GM18867 (cell line): ENCODE data around the gene ESPL1.

Experiments
- ATAC-seq: cut with Tn5 transposase; IDR thresholded peaks from one replicate; pipeline ENCODE4 v1.9.1; 2021; ENCODE audit warnings: mild to moderate bottlenecking, moderate library complexity; ENCODE audit not compliant: unreplicated experiment

Gene ESPL1

DNA sequence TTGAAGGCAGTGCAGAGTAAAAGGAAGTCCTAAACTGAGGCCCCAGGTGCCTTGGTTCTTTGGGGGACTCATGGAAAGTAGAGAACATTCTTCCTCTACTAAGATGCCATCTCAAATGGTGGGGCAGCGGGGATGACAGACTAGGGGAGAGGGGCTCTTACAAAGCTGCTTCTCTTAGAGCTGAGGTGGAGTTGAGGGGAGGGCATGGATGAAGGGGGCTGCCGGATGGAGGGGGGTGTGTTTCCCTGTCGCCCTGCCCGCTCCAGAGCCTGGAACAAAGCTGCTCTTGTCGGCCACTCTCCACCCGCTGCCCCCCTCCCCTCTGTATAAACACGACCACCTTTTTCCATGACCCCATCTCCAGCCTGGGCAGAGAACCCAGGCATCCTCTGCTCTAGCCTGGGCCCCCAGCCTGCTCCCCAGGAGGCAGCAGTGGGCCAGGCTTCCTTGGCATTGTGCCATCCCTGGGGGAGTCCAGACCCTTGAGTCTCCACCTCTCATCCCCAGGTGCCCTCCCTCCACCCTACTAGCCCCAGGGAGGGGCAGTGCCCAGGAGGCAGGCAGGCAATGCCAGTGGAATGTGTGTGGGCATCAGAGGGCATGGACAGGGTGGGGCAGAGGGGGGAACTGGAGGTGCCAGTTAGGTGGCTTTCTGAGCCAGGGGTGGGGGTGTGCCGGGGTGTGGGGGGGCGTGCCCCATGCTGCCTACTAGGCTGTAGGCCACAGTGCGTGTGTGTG lies 37.8 kb upstream of the ESPL1 start:
- ATAC-seq = no peak

DNA sequence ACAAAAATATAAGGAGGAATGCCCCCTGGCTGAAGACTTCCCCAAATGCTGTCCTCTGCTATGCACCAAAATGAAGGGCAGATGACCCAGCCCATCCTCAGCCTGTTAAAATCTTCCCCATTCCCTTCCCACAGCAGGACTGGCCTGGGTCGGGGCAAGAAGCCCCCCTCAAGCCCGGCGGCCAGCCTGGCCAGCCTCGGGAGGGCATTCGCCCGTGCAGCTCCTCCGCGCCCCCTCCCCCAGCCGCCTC lies 36.5 kb upstream of the ESPL1 start:
- ATAC-seq = no peak

DNA sequence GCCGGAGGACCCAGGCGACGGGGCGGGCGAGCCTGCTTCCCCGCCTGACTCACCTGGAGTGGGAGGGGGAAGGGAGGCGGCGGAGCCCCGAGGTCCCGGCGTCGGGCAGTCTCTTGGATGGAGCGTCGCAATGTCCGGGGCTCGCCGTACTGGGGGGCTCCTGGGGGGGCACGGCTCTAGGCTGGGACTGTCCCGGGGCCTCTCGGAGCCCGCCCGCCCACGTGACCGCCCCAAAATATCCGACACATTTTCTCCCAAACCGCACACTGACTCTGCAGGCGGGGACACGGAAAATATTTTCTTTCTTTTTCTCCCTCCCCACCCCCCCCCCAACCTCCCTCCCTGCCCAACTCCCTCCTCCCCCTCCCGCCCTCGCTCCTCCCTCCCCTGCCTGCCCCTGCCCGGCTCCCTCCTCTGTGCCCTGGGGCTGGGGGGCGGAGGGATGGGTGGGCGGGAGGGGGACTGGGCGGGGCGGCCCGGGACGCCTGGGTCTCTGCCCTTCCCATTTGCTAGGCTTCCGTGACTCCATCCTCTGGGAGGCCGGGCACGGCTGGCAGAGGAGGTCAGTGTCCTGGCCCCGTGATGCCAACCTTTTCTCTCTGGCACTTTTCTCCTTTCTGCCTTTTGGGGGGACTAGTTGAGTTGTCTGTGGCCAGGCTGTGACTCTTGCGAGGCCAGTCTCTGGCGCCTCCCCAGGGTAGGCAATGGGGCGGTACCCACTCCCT lies 36.0 kb upstream of the ESPL1 start, which contains the start of gene RARG:
Gene RARG (minus strand): TSS at position 289 of the 725 bp plus-strand sequence. CDS start 4,664 bp downstream, outside the sequence.
- peak; percentile 54 for ATAC-seq

GRCh38 chr12:53232646-53233461 lies 35.2 kb upstream of the ESPL1 start:
- ATAC-seq = peak; percentile 35

- no peak for ATAC-seq
These were observed 34.4 kb upstream of the ESPL1 start for GRCh38 chr12:53233671-53234121.

DNA sequence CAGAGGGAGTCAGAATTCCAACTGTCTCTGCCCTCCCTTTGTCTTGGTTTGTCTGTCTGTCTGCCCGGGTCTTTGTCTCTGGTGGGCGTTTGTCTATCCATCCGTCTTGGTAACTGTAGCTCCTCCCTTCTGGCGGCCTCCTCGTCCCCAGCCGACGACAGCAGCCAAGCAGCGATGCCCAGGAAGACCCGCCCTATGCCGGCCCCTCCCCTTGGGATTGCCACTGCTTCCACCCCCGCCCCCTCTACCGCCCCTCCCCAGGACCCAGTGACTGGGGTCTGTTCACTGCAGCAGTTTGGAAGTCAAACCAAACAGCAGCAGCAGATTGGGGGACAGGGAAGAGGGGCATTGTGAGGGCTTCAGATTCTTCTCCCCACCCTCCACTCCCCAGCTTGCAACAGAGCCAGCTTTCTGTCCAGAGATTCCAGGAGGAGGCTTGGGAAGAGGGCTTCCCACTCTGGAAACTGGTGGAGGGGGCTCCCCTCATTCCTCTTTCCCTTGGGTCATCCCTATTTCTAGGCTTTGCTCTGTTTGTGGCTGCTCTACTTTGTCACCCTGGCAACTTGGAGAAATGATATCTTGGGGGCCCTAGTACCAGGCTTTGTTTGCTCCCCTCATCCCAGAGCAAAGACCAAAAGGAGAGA lies 33.7 kb upstream of the ESPL1 start:
- no peak for ATAC-seq

DNA sequence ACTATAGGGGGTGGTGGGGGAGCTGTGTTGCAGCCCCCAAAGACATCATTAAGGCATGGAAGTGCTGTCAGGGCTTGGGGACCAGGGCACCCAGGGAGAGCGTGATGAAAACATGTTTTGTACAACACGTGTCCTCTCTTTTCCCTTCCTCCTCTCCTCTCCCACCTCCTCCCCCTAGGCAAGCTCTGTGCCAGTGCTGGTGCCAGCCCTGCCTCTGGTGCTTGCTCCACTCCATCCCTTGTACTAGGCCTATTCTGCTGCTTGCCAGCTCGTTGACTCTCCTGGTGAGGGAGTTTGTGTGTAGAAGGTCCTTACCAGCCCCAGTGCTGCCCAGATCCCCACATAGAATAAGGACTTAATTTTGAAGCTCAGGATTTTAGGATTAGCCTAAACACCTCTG lies 32.9 kb upstream of the ESPL1 start:
- ATAC-seq = no peak

DNA sequence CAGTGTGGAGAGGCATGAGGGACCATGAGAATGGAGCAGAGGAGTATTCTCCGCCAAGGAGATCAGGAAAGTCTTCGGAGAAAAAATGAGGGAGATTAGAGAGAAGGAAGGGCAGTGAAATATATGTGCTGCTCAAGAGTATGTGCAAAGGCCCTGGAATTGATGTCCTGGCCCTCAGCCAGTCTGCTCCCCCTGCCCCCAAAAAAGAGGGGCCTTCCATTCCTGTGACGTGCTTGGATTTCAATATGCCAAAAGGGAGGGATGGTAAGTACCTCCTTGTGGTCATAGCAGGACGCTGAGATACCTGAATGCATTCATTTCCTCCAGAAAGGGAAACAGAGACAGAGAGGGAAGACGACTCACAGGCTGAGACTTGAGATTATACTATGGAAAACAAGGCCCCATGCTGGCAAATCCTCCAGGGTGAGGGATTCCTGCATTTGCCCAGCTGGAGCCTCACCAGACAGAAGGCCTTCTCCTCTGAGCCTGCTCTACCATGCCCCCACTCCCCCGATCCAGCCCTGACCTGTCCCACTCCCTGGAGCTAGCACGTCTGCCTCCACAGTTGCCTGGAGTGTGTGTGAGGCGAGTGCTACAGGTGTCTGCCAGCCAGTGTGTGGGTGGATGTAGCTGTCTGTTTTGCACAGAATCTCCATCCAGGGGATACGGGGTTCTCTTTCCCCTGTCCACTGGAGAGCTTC lies 32.2 kb upstream of the ESPL1 start:
- ATAC-seq = no peak

DNA sequence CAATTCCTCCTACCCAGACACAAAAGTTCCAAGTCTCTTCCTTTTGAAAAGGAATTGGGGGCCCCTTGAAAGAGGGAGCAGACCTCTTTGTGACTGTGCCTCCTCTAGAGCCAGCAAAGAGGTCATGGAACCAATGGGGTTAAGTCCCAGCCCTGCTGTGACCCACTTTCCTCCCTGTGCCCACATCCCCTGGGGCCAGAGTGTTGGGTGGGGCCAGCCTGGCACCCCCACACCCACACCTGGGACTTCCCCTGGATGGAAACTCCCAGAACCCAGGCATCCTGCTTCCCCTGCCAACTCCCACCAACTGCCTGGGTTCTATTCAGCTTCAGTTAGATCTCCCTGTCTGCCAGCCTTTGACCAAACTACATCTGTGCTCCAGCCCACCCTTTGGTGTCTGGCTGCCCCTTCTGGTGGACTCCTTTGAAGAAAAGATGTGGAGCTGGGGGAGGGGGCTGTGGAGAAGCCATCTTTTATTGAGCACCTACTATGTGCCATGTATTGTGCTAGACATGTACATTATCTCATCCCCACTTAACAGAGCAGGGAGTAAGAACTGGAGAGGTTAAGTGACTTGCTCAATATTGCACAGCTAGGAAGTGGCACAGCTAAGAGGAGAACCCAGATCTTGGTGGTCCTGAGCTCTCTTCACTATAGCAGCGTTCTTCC lies 31.5 kb upstream of the ESPL1 start:
- no peak for ATAC-seq

DNA sequence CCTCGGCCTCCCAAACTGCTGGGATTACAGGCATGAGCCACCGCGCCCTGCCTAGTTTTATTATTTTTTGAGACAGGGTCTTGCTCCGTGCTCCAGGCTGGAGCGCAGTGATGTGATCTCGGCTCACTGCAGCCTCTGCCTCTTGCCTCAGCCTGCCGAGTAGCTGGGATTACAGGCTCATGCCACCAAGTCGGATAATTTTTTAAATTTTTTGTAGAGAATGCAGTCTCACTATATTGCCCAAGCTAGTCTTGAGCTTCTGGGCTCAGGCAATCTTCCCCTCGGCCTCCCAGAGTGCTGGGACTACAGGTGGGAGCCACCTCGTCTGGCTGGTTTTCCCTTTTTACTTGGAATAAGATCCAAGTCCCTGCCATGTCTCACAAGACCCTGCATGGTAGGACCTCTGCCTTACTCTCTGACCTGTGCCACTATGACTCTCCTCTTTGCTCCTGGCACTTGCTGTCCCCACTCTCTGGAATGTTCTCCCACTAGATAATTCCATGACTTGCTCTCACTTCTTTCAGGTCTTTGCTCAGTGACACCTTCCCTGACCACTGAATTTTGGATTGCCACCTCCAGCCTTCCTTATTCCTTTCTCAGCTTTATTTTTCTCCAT lies 28.3 kb upstream of the ESPL1 start:
- no peak for ATAC-seq

DNA sequence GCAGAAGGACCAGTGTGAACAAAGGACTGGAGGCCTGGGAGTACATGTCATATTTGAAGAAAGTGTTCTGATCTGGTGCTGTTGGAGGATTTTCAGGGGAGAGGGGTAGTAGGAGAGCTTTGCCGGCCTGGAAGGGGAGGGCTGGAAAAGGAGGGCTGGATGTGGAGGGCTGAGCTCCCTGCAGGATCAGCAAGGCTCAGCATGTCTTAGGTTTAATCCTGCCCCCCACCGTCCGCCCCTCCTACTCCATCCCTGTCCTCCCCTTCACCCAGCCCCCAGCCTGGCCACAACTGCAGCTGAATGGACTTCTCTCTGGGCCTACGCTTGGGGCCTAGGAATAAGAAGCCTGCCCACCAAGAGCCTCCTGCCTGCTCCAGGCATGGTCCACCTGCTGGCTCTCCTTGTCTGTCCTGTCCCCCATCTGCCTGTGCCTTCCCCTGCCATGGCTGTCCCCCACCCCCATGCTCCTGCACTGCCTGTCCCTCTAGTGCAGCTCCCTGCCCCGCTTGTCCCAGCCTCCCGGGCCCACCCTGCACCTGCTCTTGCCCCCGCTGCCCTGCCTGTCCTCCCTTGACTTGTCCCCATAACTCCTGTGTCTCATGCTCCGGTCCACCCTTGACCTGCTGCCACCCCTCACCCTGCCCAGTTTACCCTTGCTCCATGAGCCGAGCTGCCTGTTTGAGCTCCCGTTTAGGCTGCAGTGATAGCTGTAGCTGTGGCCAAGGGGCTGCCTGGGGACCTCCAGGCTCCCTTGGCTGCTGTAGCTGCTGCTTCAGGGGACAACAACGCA lies 26.3 kb upstream of the ESPL1 start:
- no peak for ATAC-seq

GRCh38 chr12:53244337-53244736 lies 23.8 kb upstream of the ESPL1 start:
- ATAC-seq = no peak

- ATAC-seq = no peak
These were observed 22.8 kb upstream of the ESPL1 start for GRCh38 chr12:53245286-53245685.

DNA sequence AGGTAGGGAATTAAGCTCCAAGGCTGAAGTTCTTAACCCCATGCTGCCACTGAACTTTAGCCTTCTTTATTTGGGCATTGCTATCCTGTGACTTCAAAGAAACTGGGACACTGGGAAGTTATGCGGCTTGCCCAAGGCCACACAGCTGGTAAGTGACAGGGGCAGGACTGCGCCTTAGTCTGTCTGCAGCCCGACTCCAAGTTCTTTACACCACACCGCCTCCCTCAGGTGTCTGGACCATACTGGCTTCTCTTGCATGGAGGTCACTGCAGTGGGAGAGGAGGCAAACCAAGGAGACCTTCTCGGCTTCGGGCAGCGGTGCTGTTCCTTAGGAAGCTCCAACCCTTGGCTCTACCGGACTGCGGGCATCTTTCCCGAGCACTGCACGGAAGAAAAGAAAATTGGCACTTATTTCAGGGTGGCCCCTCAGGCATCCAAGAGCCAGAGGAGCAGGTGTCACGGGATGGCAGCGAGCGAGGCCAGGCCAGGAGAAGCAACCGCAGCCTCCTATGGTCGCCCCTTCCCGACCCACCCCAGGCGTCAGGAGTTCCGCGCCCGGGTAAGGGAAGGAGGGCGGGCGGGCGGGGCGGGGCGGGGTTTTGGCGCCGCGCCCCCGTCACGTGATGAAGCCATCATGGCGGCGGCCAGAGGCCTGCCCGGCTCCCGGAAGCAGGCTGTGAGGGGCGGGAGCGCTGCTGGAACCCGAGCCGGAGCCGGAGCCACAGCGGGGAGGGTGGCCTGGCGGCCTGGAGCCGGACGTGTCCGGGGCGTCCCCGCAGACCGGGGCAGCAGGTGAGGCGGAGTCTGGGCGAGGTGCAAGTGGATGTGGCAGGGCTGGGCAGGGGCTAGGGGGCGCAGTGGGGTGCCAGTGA lies 16.4 kb upstream of the ESPL1 start:
- ATAC-seq = peak; percentile 64

DNA sequence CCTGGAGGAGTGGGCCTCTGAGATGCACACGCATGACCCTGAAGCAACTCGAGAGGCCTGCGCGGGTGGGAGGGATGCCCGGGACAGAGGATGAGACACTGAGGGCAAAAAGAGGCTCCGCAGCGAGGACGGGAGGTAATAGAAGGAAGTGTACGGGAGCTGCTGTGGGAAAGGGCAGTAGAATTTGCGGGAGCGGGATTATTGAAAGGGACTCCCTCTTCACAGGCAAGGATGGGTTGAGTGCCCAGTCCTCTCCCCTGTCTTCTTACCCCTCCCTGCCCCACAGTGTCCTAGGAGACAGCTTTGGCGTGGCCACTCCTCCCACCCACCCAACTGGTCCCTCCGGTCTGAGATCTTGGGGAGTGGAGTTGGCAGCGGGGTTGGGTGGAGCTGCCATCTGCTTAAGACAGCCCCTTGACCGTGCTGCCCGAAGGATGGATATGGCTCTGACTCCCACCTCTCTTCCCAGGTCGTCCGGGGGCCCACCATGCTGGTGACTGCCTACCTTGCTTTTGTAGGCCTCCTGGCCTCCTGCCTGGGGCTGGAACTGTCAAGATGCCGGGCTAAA lies 15.7 kb upstream of the ESPL1 start:
- peak; percentile 9 for ATAC-seq

- no peak for ATAC-seq
These were observed 14.8 kb upstream of the ESPL1 start for GRCh38 chr12:53253298-53253697.

- ATAC-seq = no peak
These were observed 13.1 kb upstream of the ESPL1 start for GRCh38 chr12:53254816-53255545.
